Measurements from ENCODE around the gene BRPF1. TPM values are rescaled to one million over a fixed set of nuclear protein-coding genes. Genes with fewer than 3 reads are reported as not detected.

Gene BRPF1
- total and polyA plus RNA-seq, 10 donors: 5.5 to 31.9 (median 26.6) TPM

DNA sequence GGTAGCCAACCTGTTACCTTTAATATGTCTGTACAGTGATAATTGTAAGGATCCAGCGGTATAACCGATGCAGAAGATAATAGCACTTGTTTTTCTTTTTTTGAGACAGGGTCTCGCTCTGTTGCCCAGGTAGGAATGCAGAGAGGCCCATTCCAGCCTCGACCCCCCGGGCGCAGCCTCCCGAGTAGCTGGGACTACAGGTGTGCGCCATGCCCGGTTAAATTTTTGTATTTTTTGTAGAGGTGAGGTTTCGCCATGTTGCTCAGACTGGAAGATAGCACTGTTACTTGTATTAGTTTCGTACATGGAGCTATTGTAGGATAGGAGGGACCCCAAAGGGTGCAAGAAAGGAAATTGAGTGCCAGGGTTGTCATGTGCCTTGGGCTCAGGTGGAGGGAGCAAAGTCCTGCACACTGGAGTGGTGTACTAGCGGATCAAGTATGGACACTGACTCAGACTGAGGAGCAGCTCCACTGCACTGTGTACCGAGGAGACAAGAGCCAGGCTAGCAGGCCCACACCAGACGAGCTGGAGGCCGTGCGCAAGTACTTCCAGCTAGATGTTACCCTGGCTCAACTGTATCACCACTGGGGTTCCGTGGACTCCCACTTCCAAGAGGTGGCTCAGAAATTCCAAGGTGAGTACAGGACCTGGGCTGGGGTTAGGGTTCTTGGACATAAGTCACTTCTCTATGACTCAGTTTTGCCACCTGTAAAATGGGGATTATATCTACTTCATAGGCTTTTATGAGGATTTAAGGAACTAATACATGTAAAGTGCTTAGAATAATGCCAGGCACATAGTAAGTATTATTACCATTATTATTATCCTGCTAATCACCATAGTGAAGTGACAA lies 19.2 kb downstream of the BRPF1 start:
- H3K4me1 ChIP-seq: peaks cover 20 to 72% (median 52%) of the 10 kb centered on the region in 6 donors
- H3K9me3 ChIP-seq: no peaks in the 10 kb centered on the region
- H3K27ac ChIP-seq: peak overlapping the region; percentile 64 to 97 (median 94)
- WGBS, 5 donors: 39 to 51% (median 46%) methylated on average over 17 of the region's 17 CpGs
- intact Hi-C loops (cut with DNase I; ENCODE audit: low total_unique reads): no loop called here
- no peak for TF ChIP-seq POLR2AphosphoS5 (IDR thresholded peaks at IDR 0.05)
- TF ChIP-seq, protein P1, sequence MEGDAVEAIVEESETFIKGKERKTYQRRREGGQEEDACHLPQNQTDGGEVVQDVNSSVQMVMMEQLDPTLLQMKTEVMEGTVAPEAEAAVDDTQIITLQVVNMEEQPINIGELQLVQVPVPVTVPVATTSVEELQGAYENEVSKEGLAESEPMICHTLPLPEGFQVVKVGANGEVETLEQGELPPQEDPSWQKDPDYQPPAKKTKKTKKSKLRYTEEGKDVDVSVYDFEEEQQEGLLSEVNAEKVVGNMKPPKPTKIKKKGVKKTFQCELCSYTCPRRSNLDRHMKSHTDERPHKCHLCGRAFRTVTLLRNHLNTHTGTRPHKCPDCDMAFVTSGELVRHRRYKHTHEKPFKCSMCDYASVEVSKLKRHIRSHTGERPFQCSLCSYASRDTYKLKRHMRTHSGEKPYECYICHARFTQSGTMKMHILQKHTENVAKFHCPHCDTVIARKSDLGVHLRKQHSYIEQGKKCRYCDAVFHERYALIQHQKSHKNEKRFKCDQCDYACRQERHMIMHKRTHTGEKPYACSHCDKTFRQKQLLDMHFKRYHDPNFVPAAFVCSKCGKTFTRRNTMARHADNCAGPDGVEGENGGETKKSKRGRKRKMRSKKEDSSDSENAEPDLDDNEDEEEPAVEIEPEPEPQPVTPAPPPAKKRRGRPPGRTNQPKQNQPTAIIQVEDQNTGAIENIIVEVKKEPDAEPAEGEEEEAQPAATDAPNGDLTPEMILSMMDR (IDR thresholded peaks at IDR 0.05 in 8 of 11, conservative IDR thresholded peaks at IDR 0.05 in 3 of 11): no peak
- TF ChIP-seq POLR2A (IDR thresholded peaks at IDR 0.05): no peak
- peak overlapping the region; percentile 46 to 86 (median 69) for H3K4me3 ChIP-seq
- no peaks in the 10 kb centered on the region for H3K27me3 ChIP-seq (replicated peaks in 1 of 7)
- H3K36me3 ChIP-seq: peaks cover 0 to 75% (median 41%) of the 10 kb centered on the region in 6 donors
- DNase-seq: no peak

DNA sequence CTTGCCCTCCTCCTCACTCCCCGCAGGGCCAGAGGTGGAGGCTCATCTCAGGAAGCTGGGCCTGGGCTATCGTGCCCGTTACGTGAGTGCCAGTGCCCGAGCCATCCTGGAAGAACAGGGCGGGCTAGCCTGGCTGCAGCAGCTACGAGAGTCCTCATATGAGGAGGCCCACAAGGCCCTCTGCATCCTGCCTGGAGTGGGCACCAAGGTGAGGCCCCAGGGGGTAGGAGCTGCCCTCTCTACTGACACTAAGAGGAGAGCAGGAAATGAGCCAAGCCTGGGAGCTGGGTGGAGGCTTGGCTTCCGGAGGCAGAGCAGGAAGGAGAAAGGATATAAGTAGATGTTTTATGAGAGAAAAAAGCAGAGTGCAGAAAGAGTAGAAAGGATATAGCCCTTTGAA lies 23.1 kb downstream of the BRPF1 start:
- no peaks in the 10 kb centered on the region for H3K27me3 ChIP-seq (replicated peaks in 1 of 7)
- H3K4me1 ChIP-seq: peaks cover 14 to 61% (median 46%) of the 10 kb centered on the region in 6 donors
- no peak overlapping the region for H3K4me3 ChIP-seq
- peak overlapping the region in 6 of 8 donors; percentile 21 to 74 (median 69) for H3K27ac ChIP-seq
- intact Hi-C loops (cut with DNase I; ENCODE audit: low total_unique reads): no loop called here
- peak; percentile 37 to 55 (median 54) for TF ChIP-seq POLR2AphosphoS5 (IDR thresholded peaks at IDR 0.05)
- TF ChIP-seq POLR2A (IDR thresholded peaks at IDR 0.05): no peak
- H3K36me3 ChIP-seq: peaks cover 5 to 85% (median 55%) of the 10 kb centered on the region in 6 donors
- WGBS, 5 donors: 46 to 68% (median 58%) methylated on average over 8 of the region's 8 CpGs
- no peak for DNase-seq
- no peaks in the 10 kb centered on the region for H3K9me3 ChIP-seq

DNA sequence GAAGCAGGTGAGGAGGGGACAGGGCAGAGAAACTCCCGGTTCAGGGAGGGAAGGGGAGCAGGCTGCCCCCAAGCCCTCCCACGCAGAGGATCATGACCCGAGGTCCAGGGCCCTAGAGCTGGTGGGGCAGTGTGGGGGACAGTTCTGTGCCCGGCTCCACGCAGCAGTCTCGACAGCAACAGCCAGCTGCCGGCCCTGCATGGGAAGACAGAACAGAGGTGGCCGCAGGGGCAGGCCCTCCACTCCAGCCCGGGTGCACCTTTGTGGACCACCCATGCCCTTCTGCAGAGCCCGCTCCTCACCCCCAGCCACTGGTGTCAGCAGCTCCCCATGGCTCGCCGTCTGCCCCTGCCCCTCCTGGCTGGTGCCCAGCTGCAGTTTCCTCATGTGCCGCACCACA lies 25.9 kb downstream of the BRPF1 start:
- DNase-seq: no peak
- TF ChIP-seq POLR2AphosphoS5 (IDR thresholded peaks at IDR 0.05): peak in 2 of 3 donors; percentile 14 to 22
- TF ChIP-seq POLR2A (IDR thresholded peaks at IDR 0.05): no peak
- H3K4me1 ChIP-seq: peaks cover 0 to 35% (median 23%) of the 10 kb centered on the region in 6 donors
- H3K36me3 ChIP-seq: peaks cover 5 to 100% (median 59%) of the 10 kb centered on the region in 6 donors
- no peaks in the 10 kb centered on the region for H3K27me3 ChIP-seq (replicated peaks in 1 of 7)
- H3K4me3 ChIP-seq: no peak overlapping the region
- H3K9me3 ChIP-seq: no peaks in the 10 kb centered on the region
- H3K27ac ChIP-seq: no peak overlapping the region
- intact Hi-C loops (cut with DNase I; ENCODE audit: low total_unique reads): no loop called here
- WGBS, 5 donors: 90 to 95% (median 93%) methylated on average over 11 to 13 of the region's 13 CpGs

DNA sequence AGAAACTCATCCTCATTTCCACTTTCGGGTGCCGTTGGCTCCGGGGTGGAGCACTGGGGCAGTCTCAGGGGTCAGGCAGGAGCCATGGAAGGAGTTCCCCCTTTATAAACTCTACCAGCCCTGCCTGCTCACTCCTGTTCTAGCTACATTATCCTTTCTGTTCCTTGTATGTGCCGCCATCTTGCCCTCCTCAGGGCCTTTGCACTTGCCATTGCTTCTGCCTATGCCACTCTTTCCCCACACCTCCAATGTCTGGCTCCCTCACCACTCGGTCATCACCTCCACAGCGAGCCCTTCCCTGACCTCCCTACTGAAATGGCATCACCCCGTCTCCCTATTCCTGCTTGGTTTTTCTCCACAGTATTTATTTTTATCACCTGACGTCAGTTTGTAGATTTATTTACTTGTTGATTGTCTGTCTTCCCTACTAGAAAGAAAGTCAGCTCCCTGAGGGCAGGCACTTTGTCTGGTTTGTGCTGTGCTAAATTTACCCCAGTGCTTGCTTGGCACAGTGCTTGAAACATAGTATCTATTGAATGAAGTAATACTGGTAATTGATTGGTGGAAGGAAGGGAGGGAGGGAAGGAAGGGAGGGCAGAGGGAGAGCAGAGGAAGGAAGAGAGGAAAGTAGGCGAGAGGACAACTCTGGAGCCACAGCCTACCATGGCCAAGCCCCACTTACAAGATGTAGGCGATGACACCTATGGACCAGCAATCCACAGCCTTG lies 29.4 kb downstream of the BRPF1 start:
- intact Hi-C loops (cut with DNase I; ENCODE audit: low total_unique reads): no loop called here
- no peak for DNase-seq
- Histone ChIP-seq H3K27ac (no peak overlapping the region), H3K4me1 (peaks cover 0 to 7% (median under 1%) of the 10 kb centered on the region in 6 donors), H3K27me3 (replicated peaks in 1 of 7) (no peaks in the 10 kb centered on the region), H3K36me3 (peaks cover 5 to 98% (median 46%) of the 10 kb centered on the region in 6 donors), H3K9me3 (no peaks in the 10 kb centered on the region), H3K4me3 (no peak overlapping the region)
- 93 to 95% (median 94%) methylated on average over 10 of the region's 10 CpGs for WGBS, 5 donors
- TF ChIP-seq, protein P1 (IDR thresholded peaks at IDR 0.05 in 8 of 11, conservative IDR thresholded peaks at IDR 0.05 in 3 of 11): no peak
- TF ChIP-seq POLR2AphosphoS5 (IDR thresholded peaks at IDR 0.05) (no peak), POLR2A (IDR thresholded peaks at IDR 0.05) (no peak)

Data from spleen (tissue), 11 donors.